HG02885 (cell line): Measurements from ENCODE around the gene THPO.

Experiments
- ATAC-seq: cut with Tn5 transposase; IDR thresholded peaks from one replicate; pipeline ENCODE4 v1.9.1; 2021; ENCODE audit warnings: mild to moderate bottlenecking; ENCODE audit not compliant: unreplicated experiment, poor library complexity

The THPO gene

DNA sequence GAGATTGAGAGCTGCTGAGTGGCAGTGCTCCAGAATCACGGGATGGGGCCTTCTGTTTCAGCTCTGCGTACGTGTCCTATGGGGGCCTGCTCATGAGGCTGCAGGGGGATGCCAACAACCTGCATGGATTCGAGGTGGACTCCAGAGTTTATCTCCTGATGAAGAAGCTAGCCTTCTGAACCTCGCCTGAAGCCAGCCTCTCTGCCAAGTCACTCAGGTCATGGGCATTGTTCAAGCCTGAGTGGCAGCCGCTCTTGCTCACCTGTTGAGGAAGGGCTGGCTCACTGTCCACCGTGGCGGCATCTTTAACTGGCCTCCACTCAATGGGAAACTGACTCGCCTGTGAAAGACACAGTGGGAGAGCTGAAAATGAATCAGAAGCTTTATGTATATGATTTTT is 9.9 kb downstream of the THPO start:
- ATAC-seq = no peak

DNA sequence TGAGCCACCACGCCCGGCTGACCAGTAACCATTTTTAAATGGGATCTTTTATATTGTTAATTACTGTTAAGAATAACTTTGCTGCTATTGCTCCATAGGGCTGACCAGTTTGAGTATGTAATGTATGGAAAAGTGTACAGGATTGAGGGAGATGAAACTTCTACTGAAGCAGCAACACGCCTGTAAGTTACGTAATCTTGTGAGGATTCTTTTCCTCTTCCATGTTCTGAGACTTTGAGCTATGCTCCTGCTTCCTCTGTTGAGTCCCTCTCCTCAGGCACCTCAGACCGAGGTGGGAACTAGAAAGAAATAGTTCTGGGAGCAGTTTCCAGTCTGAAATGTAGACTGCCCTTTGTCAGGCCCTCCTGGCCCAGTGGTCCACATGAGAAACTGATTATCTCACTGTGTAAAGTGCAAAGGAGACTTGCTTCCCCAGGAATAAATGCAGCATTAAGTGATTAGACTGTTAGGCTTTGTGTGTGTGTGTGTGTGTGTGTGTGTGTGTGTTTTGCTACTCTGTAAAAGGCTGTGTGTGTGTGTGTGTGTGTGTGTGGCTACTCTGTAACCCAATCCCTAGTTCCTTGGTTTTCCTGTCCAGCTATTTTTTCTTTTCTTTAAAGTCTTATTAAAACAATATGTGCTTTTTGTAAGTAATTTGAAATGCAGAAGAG is 11.3 kb downstream of the THPO start:
- ATAC-seq = no peak

DNA sequence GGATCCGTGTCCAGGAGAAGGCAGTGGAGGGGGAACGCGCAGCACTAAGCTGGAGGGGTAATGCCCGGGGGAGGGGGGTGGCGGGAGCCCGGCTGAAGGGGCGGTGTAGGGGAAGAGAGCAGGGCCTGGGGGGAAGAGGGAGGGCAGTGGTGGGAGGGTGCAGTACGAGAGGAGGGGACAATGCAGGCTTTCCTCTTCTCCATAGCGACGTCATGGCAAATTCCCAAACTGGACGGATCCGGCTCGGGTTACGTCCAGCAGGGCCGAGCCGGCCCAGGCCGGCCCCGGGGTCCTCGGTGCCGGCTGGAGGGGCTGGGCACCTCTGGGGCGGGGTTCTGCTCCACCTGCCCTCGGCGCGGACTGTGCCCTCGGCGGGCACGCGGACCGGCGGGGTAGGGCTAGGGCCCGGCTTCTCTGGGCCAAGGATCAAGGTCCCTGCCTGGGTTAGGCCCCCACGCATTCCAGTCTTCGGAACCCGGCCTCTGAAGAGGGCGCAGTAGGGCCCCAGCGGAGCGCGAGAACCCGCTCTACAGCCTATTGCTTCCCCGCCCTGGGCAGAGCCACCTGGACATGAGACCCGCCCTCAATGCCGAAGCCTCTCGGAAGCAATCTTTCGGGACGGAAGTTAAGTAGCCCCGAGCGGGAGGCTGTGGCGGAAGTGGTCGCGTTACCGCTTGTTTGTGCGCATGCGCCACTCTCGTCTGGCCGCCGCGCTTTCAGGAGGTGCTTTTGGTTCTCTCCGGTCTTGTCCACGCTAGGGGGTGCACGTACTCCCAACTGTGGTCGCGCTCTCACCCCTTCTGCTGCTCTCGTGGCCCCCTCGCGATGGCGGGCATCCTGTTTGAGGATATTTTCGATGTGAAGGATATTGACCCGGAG is 15.1 kb downstream of the THPO start:
- ATAC-seq = peak; percentile 86

DNA sequence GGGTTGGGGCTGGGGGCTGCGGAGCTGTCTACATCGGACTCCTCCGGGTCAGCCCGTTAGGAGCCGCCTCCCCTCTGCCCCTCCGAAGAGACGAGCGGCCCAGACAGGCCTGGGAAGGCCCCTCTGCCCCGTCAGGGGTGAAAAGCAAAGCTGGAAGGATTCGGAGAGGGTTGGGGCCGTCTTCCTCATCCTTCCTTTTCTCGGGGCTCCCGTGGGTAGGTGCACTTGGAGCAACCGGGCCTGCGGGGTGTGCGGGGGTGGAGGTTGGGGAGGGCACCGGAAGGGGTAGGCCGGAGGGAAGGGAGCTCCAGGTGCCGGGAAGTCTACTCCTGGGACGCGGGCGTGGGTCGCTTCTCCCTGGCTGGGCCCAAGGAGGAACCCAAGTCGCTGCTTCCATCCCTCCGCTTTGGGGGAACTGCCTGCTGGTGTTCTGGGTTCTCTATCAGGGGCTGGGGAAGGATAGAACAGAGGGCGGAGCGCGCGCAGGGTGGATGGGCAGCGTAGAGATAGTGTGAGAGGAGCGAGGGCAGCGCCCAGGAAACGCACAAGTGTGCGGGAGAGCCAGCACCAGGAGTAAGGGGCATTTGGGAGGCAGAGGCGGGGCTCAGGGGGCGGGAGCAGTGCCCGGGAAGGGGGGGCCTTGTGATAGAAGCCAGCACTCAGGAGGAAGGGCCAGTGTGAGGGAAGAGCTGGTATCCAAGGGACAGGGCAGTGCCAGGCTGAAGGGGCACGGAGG is 15.9 kb downstream of the THPO start:
- ATAC-seq = no peak

DNA sequence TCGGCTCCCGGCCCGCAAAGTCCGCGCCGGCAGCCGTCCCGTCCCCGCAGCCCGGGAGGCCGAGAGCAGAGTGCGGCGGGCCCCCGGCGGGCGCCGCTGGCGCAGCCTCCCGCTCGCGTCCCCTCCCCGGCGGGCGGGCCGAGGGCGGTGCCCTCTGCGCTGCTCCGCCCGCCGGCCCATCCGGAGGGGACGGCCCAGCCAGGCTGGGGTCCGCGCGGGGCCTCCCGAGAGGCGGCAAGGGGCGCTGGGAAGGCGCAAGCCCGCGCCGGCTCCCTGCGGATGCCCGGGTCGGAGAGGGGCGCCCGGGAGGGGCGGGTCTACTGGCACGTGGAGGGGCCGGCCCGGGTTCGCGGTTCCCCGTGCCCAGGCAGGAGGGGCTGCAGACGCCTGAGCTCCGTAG is 16.5 kb downstream of the THPO start, which contains the start of the genes CLCN2 and POLR2H:
Gene CLCN2 (minus strand): TSS at position 74 of the 400 bp plus-strand sequence. CDS start 126 bp downstream, outside the sequence.
Gene POLR2H (plus strand): TSS at position 179 of the 400 bp plus-strand sequence. CDS start 1,783 bp downstream, outside the sequence.
- peak; percentile 51 for ATAC-seq

DNA sequence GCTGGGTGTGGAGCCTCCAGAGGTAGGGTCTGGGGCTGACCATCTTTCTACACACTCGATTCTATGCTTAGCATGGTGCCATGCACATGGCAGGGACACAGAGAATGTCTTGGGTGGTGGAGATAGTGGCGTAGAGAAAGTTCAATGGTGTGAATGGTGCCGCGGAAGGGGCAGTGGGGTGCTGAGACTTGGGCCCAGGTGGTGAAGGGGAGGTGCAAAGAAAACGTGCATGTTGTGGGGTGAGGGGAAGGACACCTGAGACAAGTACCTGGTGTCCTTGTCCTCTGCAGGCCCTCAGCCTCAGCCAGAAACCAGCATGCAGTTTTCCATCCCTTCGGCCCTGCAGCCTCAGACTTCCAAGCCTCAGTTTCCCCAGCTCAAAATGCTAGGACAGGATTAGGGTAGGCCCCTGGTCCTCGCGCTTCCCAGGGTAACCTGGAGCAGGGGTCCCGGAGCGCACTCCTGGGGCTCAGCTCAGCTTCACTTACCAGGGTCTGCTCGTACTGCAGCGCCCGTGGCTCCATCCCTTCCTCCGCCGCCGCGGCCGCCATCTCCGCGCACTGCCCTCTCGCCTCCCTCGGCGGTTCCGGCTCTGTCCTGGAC is 17.0 kb downstream of the THPO start:
- peak; percentile 0 for ATAC-seq

DNA sequence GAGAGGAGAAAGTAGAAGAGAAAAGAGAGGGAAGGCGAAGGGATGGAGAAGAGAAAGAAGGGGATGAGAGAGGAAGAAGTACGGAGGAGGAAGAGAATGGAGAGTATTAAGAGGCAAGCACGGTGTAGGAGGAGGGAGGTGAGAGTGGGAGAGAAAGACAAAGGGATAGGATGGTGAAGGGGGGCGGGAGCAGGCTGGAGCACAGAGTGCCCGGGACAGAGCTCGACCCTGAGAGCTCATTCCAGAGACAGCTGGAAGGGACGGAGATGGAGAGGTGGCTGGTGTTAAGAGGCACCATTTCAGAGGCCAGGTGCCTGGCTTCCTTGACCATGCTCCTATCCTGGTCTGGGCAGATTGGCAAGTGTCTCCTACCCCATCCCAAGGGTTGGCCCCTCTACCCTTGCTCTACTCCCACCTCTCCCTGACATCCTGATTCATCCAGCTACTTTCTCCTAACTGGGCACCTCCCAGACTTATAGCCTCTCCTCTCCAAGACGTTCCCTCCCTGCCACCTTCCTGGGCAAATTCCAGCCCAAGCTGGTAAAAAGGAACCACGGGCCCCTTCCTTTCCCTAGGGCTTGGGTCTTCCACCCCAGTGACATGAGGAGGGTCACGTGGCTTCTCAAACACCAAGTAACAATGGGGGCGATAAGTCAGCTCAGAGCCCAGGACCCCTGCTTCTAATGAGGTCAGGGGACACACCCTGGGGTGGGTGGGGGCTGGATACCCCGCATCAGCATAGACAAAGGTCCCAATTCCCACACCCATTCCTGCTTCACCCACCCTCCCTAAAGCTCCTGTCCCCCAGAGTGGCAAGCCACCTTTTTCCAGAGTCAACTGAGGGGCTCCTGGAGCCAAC is 17.7 kb downstream of the THPO start:
- no peak for ATAC-seq

DNA sequence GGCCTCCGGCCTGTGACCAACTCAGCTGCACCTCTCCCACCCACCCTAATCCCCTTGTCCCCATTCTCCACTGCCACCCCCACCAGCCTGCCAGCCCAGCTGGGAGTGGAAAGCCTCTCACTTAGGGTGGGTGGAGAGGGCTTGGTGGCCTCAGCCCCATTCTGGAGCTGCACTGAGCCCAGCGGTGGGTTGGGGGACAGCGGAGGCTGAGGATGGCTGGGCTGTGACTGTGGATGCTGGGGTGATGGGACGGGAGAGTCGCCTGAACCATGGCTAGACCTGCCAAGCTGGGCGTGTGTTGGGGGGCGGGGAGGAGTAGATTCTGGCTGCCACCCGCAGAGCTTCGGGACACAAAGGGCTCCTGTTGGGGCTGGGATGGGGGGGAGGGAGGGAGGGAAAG is 18.4 kb downstream of the THPO start:
- no peak for ATAC-seq

DNA sequence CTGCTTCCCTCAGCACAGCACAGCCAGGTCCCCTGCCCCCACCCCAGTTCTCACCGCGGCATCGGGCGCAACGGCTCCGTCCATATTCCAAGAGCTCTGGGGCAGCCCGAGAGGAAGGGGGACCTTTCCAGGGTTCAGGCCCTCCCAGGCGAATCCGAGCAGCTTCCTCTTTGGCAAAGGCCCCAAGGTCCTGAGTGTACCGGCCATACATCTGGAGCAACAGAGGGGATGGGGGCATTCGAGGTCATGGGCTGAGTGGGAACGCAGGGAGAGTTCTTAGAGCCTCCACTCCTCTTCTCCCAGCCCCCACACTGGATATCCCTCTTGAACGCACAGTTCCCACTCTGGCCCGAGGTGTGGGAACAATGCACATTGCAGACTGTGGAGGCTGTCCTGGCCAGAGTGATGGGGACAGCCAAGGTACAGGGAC is 19.1 kb downstream of the THPO start:
- no peak for ATAC-seq

DNA sequence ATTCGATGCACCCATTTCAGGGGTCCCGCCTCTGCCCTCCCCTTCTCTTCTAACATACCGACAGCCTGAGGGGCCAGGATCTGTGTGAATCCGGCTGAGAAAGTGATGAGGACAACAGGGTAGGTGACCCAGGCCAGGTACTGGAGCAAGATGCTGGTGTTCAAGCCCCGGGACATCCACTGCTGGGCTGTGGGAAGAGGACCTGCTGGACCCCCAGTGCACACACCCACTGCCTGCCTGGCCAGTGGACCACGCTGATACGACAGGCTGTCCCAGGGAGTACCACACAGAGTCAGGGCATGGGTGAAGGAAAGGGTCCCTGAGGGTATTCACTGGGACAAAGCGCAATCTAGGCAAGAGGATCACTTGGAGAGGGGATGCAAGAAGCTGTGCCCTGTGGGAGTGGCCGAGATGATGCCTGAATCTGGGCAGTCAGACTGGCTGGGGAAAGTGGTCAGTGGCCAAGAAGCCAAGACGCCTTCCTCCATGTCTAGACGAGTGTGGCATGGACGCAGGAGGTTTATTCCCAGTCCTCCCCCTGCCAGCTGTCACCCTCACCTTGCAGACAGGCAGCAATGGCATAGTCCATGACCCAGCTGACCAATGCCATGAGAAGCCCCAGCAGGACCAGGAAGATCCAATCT is 19.8 kb downstream of the THPO start:
- no peak for ATAC-seq

DNA sequence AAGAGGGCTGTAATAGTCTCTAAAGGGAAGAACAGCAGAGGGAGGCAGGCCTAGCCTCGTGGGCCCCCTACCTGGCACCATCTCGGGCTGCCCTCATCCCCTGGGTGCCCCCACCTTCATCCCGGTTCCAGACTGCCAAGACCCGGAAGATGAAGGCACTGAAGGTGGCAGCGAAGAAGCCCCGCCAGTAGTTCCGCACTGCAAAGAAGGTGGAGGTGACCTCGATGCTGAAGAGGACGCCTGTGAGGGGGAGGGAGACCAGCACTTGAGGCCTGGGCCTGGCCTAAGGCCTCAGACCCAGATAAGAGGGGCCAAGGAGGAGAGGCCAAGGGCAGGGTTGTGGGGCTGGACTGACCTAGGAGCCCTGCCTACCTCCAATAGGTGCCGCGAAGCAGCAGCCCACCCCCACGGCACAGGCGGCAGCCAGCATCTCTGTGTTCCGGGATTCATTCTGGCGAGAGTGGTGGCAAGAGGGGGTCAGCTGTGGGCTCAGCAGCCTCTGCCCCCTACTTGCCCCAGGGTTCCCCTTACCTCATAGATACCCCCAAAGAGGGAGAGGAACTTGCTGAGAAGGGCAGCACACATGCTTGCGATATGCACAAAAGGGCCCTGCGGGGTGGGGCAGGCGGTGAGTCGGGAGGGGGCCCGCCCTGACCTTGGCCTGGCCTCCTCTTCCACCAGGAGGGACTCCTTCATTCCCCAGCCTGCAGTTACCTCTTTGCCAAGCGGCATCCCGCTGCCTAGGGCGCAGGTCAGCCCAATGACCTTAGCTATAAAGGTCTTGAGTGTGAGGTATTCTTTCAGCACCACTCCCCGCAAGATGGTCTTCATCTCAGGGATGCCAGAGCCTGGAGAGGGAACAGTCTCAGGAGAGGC is 20.5 kb downstream of the THPO start:
- ATAC-seq = no peak

DNA sequence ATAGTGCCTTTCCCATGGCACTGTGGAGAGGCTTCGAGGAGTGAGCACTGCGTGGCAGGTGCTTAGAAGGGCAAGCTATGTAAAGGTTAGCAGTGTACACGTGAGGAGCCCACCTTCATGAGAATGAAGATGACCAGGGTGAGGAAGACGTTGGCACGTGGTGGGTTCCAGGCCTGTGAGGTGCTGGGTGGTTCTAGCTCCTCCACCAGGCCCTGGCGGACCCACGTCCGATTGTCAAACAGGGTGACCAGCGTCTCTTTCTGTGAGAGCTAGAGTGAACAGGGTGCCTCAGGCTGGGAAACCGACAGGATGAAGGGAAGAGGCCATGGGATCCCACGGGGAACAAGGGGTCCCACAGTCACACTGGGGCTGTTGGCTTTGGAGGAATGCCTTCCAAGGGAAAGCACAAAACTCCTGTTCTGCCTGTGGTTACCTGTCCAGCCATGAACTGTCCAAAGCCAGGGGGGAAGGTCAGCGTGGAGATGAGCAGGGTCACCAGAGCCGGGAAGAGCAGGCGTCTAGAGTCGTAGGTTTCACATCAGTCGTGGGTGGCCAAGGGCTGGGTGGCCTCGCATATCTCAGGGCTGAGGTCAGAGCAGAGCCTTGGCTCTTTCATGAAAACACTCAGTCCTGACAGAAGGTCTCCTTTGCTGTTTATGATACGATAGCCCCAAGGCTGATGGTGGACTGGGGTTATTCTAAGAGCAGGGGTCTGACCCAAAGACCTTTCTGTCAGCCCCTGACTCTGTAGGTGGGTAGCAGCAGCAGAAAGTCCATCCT is 22.6 kb downstream of the THPO start:
- ATAC-seq = no peak

DNA sequence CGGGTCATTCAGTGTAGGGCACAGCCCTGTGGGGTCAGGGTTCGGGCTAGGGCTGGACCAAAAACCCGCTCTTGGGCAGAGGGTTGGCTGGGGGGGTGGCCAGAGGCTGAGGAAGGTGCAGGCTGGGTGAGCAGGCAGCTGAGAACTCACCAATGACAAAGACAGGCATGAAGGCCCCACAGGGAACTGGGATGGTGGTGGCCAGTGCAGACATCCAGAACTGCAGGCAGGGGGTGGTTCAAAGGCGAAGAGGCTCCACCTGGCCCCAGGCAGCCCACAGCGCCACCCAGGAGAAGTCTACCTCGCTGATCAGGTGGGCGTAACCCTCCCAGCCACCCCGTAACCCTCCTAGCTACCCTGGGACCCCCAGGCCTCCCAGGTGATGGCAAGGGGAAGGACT is 23.3 kb downstream of the THPO start:
- no peak for ATAC-seq

DNA sequence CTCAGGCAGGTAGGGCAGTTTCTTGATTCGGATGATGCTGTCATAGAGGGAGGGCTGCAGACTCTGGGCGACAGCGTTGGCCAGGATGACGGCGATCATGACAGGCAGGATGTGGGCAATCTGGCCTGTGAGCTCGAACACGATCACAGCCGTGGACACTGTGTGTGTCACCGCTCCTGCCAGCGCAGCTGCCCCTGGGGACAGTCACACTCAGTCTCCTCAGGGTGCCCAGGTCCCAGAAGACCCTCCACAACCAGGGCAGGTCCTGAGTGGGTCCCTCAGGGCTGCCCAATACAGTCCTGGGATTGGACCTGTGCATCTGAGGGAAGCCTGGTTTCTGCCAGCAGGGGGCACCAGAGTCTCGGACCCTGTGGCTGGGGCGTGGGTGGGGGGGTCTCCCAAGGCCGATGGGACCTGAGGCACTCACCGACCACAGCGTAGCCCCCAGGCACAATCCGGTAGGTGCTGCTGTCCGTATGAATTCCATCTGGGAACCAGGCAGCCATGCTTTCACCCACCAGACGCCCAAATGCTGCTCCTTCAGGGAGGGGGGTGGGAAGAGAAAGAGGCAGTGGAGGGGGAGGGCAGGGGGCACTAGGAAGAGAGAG is 23.8 kb downstream of the THPO start:
- peak; percentile 55 for ATAC-seq

DNA sequence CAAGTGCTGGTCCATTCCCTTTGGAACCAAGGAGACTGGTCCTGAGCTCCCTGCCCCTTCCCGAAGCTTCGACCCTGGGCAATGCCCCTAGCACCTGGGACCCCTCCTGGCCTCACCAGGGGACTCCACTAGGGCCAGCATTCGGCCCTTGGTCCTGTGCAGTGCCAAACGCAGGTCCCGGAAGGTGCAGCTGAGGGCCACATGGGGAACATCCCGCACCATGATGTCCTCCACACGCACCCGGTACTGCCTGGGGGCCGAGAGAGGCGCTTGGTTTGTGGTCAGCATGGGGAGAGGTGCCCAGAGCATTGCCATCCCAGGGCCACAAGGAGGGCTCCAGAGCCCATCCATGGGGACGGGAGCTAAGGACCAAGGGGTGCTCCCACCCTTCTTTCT is 24.5 kb downstream of the THPO start:
- ATAC-seq = no peak

DNA sequence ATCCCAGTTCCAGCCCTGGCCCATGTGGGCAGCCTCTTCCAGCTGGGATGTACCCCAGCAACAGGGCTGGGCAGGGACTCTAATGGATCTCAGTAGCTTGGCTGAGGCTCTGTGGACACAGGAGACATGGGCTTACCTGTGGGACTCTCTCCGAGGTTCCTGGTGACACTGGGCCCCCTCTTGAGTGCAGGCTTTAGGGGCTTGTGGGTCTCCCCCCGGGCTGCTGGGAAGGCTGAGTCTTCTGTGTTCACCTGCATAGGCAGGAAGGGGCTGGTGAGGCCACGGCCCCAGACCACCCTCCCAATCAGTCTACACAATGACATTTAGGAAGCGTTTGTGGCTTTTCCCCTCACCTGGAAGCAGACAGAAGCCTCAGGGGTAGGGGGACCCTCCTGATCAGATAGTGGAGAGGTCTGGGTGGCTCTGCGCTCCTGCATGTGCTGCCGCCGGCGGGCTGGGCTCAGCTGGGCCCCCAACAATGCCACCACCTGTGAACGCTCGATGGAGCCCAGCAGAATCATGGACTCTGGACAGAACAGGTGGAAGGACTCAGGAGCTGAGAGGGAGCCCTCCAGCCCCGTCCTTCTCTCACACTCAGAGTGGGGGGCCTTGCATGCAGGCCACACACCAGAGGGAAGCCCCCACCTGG is 25.0 kb downstream of the THPO start:
- ATAC-seq = no peak
